ENCODE data around the gene PRR20E. TPM values are rescaled to one million over a fixed set of nuclear protein-coding genes. Genes with fewer than 3 reads are reported as not detected.

Gene PRR20E
- total and polyA plus RNA-seq, 9 of the 15 experiments (the other 6 are each of a cell fraction or from before 2014, with no cell fraction given) = not detected

- ATAC-seq = no peak
- intact Hi-C loops (cut with micrococcal nuclease) = no loop called here
- Histone ChIP-seq H3K4me3 (no peak overlapping the region), H3K79me2 (ENCODE audit: control insufficient read depth, insufficient read depth, low read length) (no peaks in the 10 kb centered on the region), H2AFZ (ENCODE audit: low read depth, low read length) (no peak overlapping the region), H3K27ac (ENCODE audit: extremely low read depth, low read depth, low read length) (no peak overlapping the region), H3K9me3 (replicated peaks; ENCODE audit: control insufficient read depth, insufficient read depth, low read depth, low read length) (no peaks in the 10 kb centered on the region), H3K9me1 (ENCODE audit: control insufficient read depth, insufficient read depth, low read length) (no peaks in the 10 kb centered on the region), H3K4me1 (replicated peaks in 1 of 2; ENCODE audit: control insufficient read depth in 2 of 2, insufficient read depth in 2 of 2, low read length in 2 of 2) (no peaks in the 10 kb centered on the region), H3K9ac (ENCODE audit: insufficient read depth in 1 of 2, low read depth in 2 of 2, low read length in 2 of 2) (no peak overlapping the region), H3K4me2 (ENCODE audit: insufficient read depth, low read length) (no peak overlapping the region), H3K36me3 (ENCODE audit: control insufficient read depth, insufficient read depth, low read length) (no peaks in the 10 kb centered on the region), H4K20me1 (replicated peaks; ENCODE audit: control insufficient read depth, insufficient read depth, low read length) (no peaks in the 10 kb centered on the region), H3K27me3 (ENCODE audit: control insufficient read depth in 2 of 2, insufficient read depth in 2 of 2, low read length in 2 of 2) (no peaks in the 10 kb centered on the region)
- no TSS peak for BruUV-seq (replicated peaks)
- in situ Hi-C loops (cut with MboI) = no loop called here
- ChIA-PET CTCF (ENCODE audit: low intra/inter-chr PET ratio) (no interaction called here), POLR2A (no interaction called here)
- 0% methylated on average over 4 of the region's 4 CpGs for WGBS (ENCODE audit: insufficient coverage, low coverage, missing lambda C conversion rate)
- no peak for FAIRE-seq
- TF ChIP-seq ZSCAN29 (IDR thresholded peaks at IDR 0.05) = no peak
- TF ChIP-seq AFF4 (CRISPR knock-in tag; IDR thresholded peaks at IDR 0.05) = no peak
- no peak for TF ChIP-seq RNF2 (IDR thresholded peaks at IDR 0.05)
- no peak for TF ChIP-seq TRIM24 (IDR thresholded peaks at IDR 0.05)
- no peak for DNase-seq (ENCODE audit: extremely low read depth in 1 of 4, low spot score in 3 of 4)
These were observed 29.4 kb upstream of the PRR20E start for GRCh38 chr13:57137585-57137984.

Data from K562 (cell line).